WTC11 (cell line): Measurements from ENCODE around the gene DBN1. TPM values are rescaled to one million over a fixed set of nuclear protein-coding genes. Genes with fewer than 3 reads are reported as not detected.

Experiments used
- ATAC-seq: fragments of 200-7000 bp; cut with Tn5 transposase; 2 replicates; pipeline ENCODE4 v1.10.0; 2021; ENCODE audit warnings: mild to moderate bottlenecking, moderate library complexity
- CTCF ChIA-PET: fragments of 300-600 bp; sonication (Branson Sonifier 250); formaldehyde crosslinking; loops from one replicate; lab custom pipeline; 2021; ENCODE audit warnings: antibody characterized with exemption; lab: Charles Lee
- POLR2A ChIA-PET: fragments of 350-600 bp; sonication (Branson Sonifier 250); formaldehyde crosslinking; loops from one replicate; lab custom pipeline; 2021; ENCODE audit warnings: antibody characterized with exemption; lab: Charles Lee
- DNase-seq: peaks from one replicate; pipeline ENCODE4 v3.0.0; 2021; ENCODE audit warnings: low spot score
- H3K27ac Mint-ChIP-seq: 2 replicates; pipeline ENCODE4 v1.8.0; 2021; ENCODE audit warnings: mixed read lengths
- H3K27me3 Mint-ChIP-seq: 2 replicates; pipeline ENCODE4 v1.8.0; 2021; ENCODE audit warnings: low read depth, mild to moderate bottlenecking, moderate library complexity, mixed read lengths
- H3K36me3 Mint-ChIP-seq: 2 replicates; pipeline ENCODE4 v1.8.0; 2021; ENCODE audit warnings: mixed read lengths
- H3K4me1 Mint-ChIP-seq: 2 replicates; pipeline ENCODE4 v1.8.0; 2022; ENCODE audit warnings: mixed read lengths
- H3K4me3 Mint-ChIP-seq: 2 replicates; pipeline ENCODE4 v1.8.0; 2021; ENCODE audit warnings: mild to moderate bottlenecking, moderate library complexity, mixed read lengths
- H3K9me3 Mint-ChIP-seq: 2 replicates; pipeline ENCODE4 v1.8.0; 2021; ENCODE audit warnings: mixed read lengths
- ELF4 ChIP-seq: sonication (generic); formaldehyde crosslinking; IDR thresholded peaks from 2 replicates; pipeline ENCODE4 v1.8.1; 2022; ENCODE audit warnings: low read depth, mild to moderate bottlenecking, moderate library complexity, missing genetic modification reagents
- ERG ChIP-seq: fragments of 250-450 bp; sonication (Bioruptor Pico); IDR thresholded peaks from 2 replicates; pipeline ENCODE4 v1.8.0; 2021; ENCODE audit warnings: mild to moderate bottlenecking
- HMGXB4 ChIP-seq: sonication (generic); formaldehyde crosslinking; IDR thresholded peaks from 2 replicates; pipeline ENCODE4 v1.8.1; 2023; ENCODE audit warnings: mild to moderate bottlenecking, moderate library complexity, missing genetic modification reagents
- JAZF1 ChIP-seq: fragments of 250-450 bp; sonication (Bioruptor Pico); IDR thresholded peaks from 2 replicates; pipeline ENCODE4 v1.9.0; 2021; ENCODE audit warnings: moderate library complexity, mild to moderate bottlenecking, inconsistent platforms
- KAT7 ChIP-seq: sonication (generic); formaldehyde crosslinking; IDR thresholded peaks from 2 replicates; pipeline ENCODE4 v1.8.1; 2023; ENCODE audit warnings: missing genetic modification reagents, mild to moderate bottlenecking, borderline replicate concordance
- MXD4 ChIP-seq: fragments of 250-450 bp; sonication (Bioruptor Pico); IDR thresholded peaks from 2 replicates; pipeline ENCODE4 v1.8.0; 2021; ENCODE audit warnings: mild to moderate bottlenecking, moderate library complexity, borderline replicate concordance
- NFYB ChIP-seq: sonication (generic); formaldehyde crosslinking; conservative IDR thresholded peaks from 2 replicates; pipeline ENCODE4 v1.8.0; 2022; ENCODE audit warnings: low read depth, missing genetic modification reagents
- NR1H2 ChIP-seq: sonication (generic); formaldehyde crosslinking; IDR thresholded peaks from 2 replicates; pipeline ENCODE4 v1.9.0; 2021; ENCODE audit warnings: mild to moderate bottlenecking, moderate library complexity, missing genetic modification reagents
- RORB ChIP-seq: fragments of 250-450 bp; sonication (Bioruptor Pico); IDR thresholded peaks from 2 replicates; pipeline ENCODE4 v1.9.0; 2021; ENCODE audit warnings: mild to moderate bottlenecking
- STAT6 ChIP-seq: sonication (generic); formaldehyde crosslinking; conservative IDR thresholded peaks from 2 replicates; pipeline ENCODE4 v1.8.1; 2023; ENCODE audit warnings: mild to moderate bottlenecking, low read depth, missing genetic modification reagents, moderate library complexity
- USF2 ChIP-seq: sonication (generic); formaldehyde crosslinking; IDR thresholded peaks from 2 replicates; pipeline ENCODE4 v1.8.1; 2023; ENCODE audit warnings: mild to moderate bottlenecking, missing genetic modification reagents, moderate library complexity
- ZNF396 ChIP-seq: fragments of 250-450 bp; sonication (Bioruptor Pico); IDR thresholded peaks from 2 replicates; pipeline ENCODE4 v1.8.0; 2021; ENCODE audit warnings: mild to moderate bottlenecking, moderate library complexity, borderline replicate concordance
- ZNF423 ChIP-seq: fragments of 250-450 bp; sonication (Bioruptor Pico); IDR thresholded peaks from 2 replicates; pipeline ENCODE4 v2.1.2; 2022; ENCODE audit warnings: mild to moderate bottlenecking, moderate library complexity
- ZSCAN18 ChIP-seq: fragments of 250-450 bp; sonication (Bioruptor Pico); IDR thresholded peaks from 2 replicates; pipeline ENCODE4 v2.1.2; 2022; ENCODE audit warnings: mild to moderate bottlenecking, moderate library complexity
- total RNA-seq: library from RNA; stranded (reverse); gene quantifications from 3 replicates; pipeline ENCODE4 v1.2.3, GENCODE V29; 2021
- TF ChIP-seq, protein P1 (sequence below): sonication (generic); formaldehyde crosslinking; IDR thresholded peaks from 2 replicates; pipeline ENCODE4 v1.8.1; 2023; ENCODE audit warnings: mild to moderate bottlenecking, missing genetic modification reagents, borderline replicate concordance
- TF ChIP-seq, protein P2 (sequence below): sonication (generic); formaldehyde crosslinking; IDR thresholded peaks from 2 replicates; pipeline ENCODE4 v1.8.0; 2022; ENCODE audit warnings: mild to moderate bottlenecking, missing genetic modification reagents
- TF ChIP-seq, protein P3 (sequence below): sonication (generic); formaldehyde crosslinking; IDR thresholded peaks from 2 replicates; pipeline ENCODE4 v1.8.0; 2022; ENCODE audit warnings: mild to moderate bottlenecking, missing genetic modification reagents

DBN1 gene
- total RNA-seq, 1 experiment from 2014 or later: 288 TPM

- TF ChIP-seq ERG (CRISPR knock-in tag): no peak
- TF ChIP-seq RORB (CRISPR knock-in tag): no peak
- no peak for TF ChIP-seq ZNF423 (CRISPR knock-in tag)
- no peak for TF ChIP-seq MXD4 (CRISPR knock-in tag)
- TF ChIP-seq, protein P1, sequence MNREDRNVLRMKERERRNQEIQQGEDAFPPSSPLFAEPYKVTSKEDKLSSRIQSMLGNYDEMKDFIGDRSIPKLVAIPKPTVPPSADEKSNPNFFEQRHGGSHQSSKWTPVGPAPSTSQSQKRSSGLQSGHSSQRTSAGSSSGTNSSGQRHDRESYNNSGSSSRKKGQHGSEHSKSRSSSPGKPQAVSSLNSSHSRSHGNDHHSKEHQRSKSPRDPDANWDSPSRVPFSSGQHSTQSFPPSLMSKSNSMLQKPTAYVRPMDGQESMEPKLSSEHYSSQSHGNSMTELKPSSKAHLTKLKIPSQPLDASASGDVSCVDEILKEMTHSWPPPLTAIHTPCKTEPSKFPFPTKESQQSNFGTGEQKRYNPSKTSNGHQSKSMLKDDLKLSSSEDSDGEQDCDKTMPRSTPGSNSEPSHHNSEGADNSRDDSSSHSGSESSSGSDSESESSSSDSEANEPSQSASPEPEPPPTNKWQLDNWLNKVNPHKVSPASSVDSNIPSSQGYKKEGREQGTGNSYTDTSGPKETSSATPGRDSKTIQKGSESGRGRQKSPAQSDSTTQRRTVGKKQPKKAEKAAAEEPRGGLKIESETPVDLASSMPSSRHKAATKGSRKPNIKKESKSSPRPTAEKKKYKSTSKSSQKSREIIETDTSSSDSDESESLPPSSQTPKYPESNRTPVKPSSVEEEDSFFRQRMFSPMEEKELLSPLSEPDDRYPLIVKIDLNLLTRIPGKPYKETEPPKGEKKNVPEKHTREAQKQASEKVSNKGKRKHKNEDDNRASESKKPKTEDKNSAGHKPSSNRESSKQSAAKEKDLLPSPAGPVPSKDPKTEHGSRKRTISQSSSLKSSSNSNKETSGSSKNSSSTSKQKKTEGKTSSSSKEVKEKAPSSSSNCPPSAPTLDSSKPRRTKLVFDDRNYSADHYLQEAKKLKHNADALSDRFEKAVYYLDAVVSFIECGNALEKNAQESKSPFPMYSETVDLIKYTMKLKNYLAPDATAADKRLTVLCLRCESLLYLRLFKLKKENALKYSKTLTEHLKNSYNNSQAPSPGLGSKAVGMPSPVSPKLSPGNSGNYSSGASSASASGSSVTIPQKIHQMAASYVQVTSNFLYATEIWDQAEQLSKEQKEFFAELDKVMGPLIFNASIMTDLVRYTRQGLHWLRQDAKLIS (CRISPR knock-in tag): no peak
- no peak for TF ChIP-seq NR1H2 (CRISPR knock-in tag)
- TF ChIP-seq, protein P2, sequence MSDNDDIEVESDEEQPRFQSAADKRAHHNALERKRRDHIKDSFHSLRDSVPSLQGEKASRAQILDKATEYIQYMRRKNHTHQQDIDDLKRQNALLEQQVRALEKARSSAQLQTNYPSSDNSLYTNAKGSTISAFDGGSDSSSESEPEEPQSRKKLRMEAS: no peak
- TF ChIP-seq KAT7 (CRISPR knock-in tag): no peak
- no peak for TF ChIP-seq ZNF396
Observed at GRCh38 chr5:177438468-177438867, 35.0 kb downstream of the DBN1 start (continued).

- ChIA-PET CTCF (interaction anchor here (0.5 to 15.8 kb wide), 11 partner anchors 11 to 128 kb away, joined by 3 to 171 read pairs (median 6); partner anchors contain the start of gene GRK6), POLR2A (interaction anchor here (0.5 to 1.8 kb wide), 4 partner anchors 9 to 322 kb away, joined by 3 to 6 read pairs (median 4); partner anchors contain the start of gene PRR7)
- H3K4me1 Mint-ChIP-seq: peaks cover 12% of the 10 kb centered on the region
- TF ChIP-seq, protein P2: no peak
- TF ChIP-seq ZNF423 (CRISPR knock-in tag) (no peak), NFYB (peak; percentile 50), ELF4 (CRISPR knock-in tag) (no peak), USF2 (CRISPR knock-in tag) (peak; percentile 71)
- TF ChIP-seq, protein P3, sequence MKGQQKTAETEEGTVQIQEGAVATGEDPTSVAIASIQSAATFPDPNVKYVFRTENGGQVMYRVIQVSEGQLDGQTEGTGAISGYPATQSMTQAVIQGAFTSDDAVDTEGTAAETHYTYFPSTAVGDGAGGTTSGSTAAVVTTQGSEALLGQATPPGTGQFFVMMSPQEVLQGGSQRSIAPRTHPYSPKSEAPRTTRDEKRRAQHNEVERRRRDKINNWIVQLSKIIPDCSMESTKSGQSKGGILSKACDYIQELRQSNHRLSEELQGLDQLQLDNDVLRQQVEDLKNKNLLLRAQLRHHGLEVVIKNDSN (CRISPR knock-in tag): peak; percentile 42
- H3K36me3 Mint-ChIP-seq: peaks cover 36% of the 10 kb centered on the region
- DNase-seq: no peak
- no peaks in the 10 kb centered on the region for H3K27me3 Mint-ChIP-seq
- ATAC-seq: no peak
- H3K9me3 Mint-ChIP-seq: peaks cover 4% of the 10 kb centered on the region
- no peak overlapping the region for H3K4me3 Mint-ChIP-seq
- H3K27ac Mint-ChIP-seq: no peak overlapping the region
Observed at GRCh38 chr5:177437623-177438022, 35.8 kb downstream of the DBN1 start.

GRCh38 chr5:177435847-177436536 lies 37.4 kb downstream of the DBN1 start:
- Mint-ChIP-seq H3K36me3 (peaks cover 36% of the 10 kb centered on the region), H3K4me1 (peaks cover 10% of the 10 kb centered on the region), H3K27me3 (no peaks in the 10 kb centered on the region), H3K9me3 (peaks cover 4% of the 10 kb centered on the region), H3K4me3 (no peak overlapping the region), H3K27ac (no peak overlapping the region)
- TF ChIP-seq STAT6: no peak
- TF ChIP-seq HMGXB4 (CRISPR knock-in tag): no peak
- no peak for TF ChIP-seq ZSCAN18 (CRISPR knock-in tag)
- TF ChIP-seq JAZF1 (CRISPR knock-in tag): no peak
- TF ChIP-seq, protein P2: no peak
- ChIA-PET CTCF (interaction anchor here (1.2 to 15.8 kb wide), 6 partner anchors 12 to 126 kb away, joined by 3 to 171 read pairs (median 7); no protein-coding TSS in a partner anchor), POLR2A (interaction anchor here (1.7 kb wide), 1 partner anchor 10 kb away, joined by 3 read pairs; the partner anchor contains the start of gene PRR7)
- no peak for ATAC-seq
- DNase-seq: no peak
